Measurements from ENCODE around the gene CRIM1. TPM values are rescaled to one million over a fixed set of nuclear protein-coding genes. Genes with fewer than 3 reads are reported as not detected.
A peak's percentile ranks its signal among the peaks of the same experiment; 100 is the strongest.

CRIM1 gene
- total and polyA plus RNA-seq, 2 experiments from 2014 or later, result 10.5 to 36.4 TPM

DNA sequence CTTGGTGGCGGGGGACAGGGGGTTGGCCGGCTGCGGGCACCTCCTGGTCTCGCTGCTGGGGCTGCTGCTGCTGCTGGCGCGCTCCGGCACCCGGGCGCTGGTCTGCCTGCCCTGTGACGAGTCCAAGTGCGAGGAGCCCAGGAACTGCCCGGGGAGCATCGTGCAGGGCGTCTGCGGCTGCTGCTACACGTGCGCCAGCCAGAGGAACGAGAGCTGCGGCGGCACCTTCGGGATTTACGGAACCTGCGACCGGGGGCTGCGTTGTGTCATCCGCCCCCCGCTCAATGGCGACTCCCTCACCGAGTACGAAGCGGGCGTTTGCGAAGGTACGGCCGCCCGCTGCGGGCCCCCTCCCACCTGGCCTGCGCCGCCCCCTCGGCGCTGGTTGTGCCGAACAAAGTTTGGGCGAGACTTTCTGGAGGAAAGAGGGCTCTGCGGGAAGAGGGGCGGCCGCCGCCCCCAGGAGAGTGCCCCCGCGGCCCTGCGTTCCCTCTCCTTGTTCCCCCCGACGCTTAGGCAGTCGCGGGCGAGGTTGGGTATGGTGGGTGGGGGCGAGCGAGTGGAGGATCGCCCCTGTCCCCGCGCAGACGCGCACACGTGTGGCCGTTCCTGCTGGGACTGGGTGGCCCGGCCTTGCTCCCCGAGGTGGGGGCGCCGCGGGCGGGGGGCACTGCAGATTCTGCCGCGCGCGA is 866 bp downstream of the CRIM1 start:
- TF ChIP-seq NANOG (IDR thresholded peaks at IDR 0.05; ENCODE audit: borderline replicate concordance), result no peak
- TF ChIP-seq, protein P1, sequence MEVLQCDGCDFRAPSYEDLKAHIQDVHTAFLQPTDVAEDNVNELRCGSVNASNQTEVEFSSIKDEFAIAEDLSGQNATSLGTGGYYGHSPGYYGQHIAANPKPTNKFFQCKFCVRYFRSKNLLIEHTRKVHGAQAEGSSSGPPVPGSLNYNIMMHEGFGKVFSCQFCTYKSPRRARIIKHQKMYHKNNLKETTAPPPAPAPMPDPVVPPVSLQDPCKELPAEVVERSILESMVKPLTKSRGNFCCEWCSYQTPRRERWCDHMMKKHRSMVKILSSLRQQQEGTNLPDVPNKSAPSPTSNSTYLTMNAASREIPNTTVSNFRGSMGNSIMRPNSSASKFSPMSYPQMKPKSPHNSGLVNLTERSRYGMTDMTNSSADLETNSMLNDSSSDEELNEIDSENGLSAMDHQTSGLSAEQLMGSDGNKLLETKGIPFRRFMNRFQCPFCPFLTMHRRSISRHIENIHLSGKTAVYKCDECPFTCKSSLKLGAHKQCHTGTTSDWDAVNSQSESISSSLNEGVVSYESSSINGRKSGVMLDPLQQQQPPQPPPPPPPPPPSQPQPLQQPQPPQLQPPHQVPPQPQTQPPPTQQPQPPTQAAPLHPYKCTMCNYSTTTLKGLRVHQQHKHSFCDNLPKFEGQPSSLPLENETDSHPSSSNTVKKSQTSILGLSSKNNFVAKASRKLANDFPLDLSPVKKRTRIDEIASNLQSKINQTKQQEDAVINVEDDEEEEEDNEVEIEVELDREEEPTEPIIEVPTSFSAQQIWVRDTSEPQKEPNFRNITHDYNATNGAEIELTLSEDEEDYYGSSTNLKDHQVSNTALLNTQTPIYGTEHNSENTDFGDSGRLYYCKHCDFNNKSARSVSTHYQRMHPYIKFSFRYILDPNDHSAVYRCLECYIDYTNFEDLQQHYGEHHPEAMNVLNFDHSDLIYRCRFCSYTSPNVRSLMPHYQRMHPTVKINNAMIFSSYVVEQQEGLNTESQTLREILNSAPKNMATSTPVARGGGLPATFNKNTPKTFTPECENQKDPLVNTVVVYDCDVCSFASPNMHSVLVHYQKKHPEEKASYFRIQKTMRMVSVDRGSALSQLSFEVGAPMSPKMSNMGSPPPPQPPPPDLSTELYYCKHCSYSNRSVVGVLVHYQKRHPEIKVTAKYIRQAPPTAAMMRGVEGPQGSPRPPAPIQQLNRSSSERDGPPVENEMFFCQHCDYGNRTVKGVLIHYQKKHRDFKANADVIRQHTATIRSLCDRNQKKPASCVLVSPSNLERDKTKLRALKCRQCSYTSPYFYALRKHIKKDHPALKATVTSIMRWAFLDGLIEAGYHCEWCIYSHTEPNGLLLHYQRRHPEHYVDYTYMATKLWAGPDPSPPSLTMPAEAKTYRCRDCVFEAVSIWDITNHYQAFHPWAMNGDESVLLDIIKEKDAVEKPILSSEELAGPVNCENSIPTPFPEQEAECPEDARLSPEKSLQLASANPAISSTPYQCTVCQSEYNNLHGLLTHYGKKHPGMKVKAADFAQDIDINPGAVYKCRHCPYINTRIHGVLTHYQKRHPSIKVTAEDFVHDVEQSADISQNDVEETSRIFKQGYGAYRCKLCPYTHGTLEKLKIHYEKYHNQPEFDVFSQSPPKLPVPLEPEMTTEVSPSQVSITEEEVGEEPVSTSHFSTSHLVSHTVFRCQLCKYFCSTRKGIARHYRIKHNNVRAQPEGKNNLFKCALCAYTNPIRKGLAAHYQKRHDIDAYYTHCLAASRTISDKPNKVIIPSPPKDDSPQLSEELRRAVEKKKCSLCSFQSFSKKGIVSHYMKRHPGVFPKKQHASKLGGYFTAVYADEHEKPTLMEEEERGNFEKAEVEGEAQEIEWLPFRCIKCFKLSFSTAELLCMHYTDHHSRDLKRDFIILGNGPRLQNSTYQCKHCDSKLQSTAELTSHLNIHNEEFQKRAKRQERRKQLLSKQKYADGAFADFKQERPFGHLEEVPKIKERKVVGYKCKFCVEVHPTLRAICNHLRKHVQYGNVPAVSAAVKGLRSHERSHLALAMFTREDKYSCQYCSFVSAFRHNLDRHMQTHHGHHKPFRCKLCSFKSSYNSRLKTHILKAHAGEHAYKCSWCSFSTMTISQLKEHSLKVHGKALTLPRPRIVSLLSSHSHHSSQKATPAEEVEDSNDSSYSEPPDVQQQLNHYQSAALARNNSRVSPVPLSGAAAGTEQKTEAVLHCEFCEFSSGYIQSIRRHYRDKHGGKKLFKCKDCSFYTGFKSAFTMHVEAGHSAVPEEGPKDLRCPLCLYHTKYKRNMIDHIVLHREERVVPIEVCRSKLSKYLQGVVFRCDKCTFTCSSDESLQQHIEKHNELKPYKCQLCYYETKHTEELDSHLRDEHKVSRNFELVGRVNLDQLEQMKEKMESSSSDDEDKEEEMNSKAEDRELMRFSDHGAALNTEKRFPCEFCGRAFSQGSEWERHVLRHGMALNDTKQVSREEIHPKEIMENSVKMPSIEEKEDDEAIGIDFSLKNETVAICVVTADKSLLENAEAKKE (CRISPR knock-in tag; IDR thresholded peaks at IDR 0.05), result no peak
- no peak for TF ChIP-seq JUNB (IDR thresholded peaks at IDR 0.05; ENCODE audit: unreplicated experiment)
- no peak for TF ChIP-seq EZH2phosphoT487 (IDR thresholded peaks at IDR 0.05; ENCODE audit: unreplicated experiment)
- TF ChIP-seq ZNF331 (CRISPR knock-in tag; IDR thresholded peaks at IDR 0.05; ENCODE audit: low read depth), result no peak

More for the DNA sequence above, 866 bp downstream of the CRIM1 start:
- Histone ChIP-seq H3K4me2 (peak overlapping the region; percentile 96), H3K79me2 (replicated peaks; ENCODE audit: insufficient read depth) (peaks cover 73% of the 10 kb centered on the region), H3K4me1 (ENCODE audit: insufficient read depth) (peaks cover 62% of the 10 kb centered on the region), H2AFZ (no peak overlapping the region), H3K4me3 (peak overlapping the region; percentile 95), H3K27me3 (ENCODE audit: insufficient read depth) (peaks cover 20% of the 10 kb centered on the region), H4K20me1 (replicated peaks; ENCODE audit: insufficient read depth) (peaks cover 23% of the 10 kb centered on the region; the same call in 1 of the 2 replicates), H3K27ac (ENCODE audit: low read depth) (no peak overlapping the region), H3K36me3 (ENCODE audit: insufficient read depth) (no peaks in the 10 kb centered on the region), H3K9me2 (ENCODE audit: insufficient read depth) (0 out of 2 replicates have a peak, but pooled peaks cover 3% of the 10 kb centered on the region), H3F3A (replicated peaks; ENCODE audit: low read depth) (no peaks in the 10 kb centered on the region)
- H3K36me3 Mint-ChIP-seq (ENCODE audit: low read depth), result no peaks in the 10 kb centered on the region; the same call in 2 of the 3 replicates
- peak overlapping the region; percentile 62; the same call in 1 of the 2 replicates for H3K27ac Mint-ChIP-seq
- peak; percentile 58 for DNase-seq (ENCODE audit: low spot score)
- peak; percentile 18 for ATAC-seq
- peaks cover 61% of the 10 kb centered on the region for H3K4me1 Mint-ChIP-seq
- no peaks in the 10 kb centered on the region for H3K9me3 Mint-ChIP-seq
- H3K27me3 Mint-ChIP-seq (ENCODE audit: insufficient read depth, low read depth, poor library complexity), result peaks cover 28% of the 10 kb centered on the region
- peak overlapping the region; percentile 93 for H3K4me3 Mint-ChIP-seq
